Measurements from ENCODE around the gene SKI.

GRCh38 chr1:2187619-2188018 lies 40.5 kb upstream of the SKI start:
- no peak for TF ChIP-seq CTCF (IDR thresholded peaks at IDR 0.05)
- no peak for TF ChIP-seq POLR2A (IDR thresholded peaks at IDR 0.05)
